GM10266 (cell line): Measurements from ENCODE around the gene RIPOR2.
"Not testable (repeated sequence)": the region's sequence is repeated elsewhere in the genome, so short reads cannot be mapped to it uniquely, and the experiment has no call there.

Source experiments
- DNase-seq: peaks from one replicate; pipeline ENCODE4 v3.0.0; 2012; ENCODE audit errors: extremely low spot score
- TF ChIP-seq, protein P1 (sequence below): IDR thresholded peaks from 2 replicates; pipeline ENCODE4 v1.5.1; 2012; ENCODE audit warnings: mild to moderate bottlenecking, low read depth; ENCODE audit not compliant: control insufficient read depth, insufficient read depth; ENCODE audit errors: missing control alignments

Gene RIPOR2

DNA sequence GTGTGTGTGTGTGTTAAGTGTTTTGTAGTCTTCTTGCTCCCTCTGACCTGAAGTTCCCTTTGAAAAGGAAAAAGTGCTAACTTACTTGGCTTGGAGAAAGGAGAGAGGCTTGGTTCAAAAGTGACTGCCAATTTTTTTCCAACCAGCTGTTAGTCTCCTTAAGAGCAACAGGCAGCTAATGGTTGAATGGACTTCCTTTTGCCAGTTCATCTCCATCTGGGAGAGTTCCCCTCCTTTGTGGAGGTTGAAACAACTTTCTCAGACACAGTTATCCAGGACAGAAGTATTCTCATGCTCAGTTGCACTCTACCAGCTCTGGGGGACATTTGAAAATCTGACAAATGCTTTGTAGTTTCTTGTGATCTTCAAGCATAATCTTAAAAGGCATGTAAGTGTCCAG, 4.5 kb downstream of the RIPOR2 start:
- TF ChIP-seq, protein P1, sequence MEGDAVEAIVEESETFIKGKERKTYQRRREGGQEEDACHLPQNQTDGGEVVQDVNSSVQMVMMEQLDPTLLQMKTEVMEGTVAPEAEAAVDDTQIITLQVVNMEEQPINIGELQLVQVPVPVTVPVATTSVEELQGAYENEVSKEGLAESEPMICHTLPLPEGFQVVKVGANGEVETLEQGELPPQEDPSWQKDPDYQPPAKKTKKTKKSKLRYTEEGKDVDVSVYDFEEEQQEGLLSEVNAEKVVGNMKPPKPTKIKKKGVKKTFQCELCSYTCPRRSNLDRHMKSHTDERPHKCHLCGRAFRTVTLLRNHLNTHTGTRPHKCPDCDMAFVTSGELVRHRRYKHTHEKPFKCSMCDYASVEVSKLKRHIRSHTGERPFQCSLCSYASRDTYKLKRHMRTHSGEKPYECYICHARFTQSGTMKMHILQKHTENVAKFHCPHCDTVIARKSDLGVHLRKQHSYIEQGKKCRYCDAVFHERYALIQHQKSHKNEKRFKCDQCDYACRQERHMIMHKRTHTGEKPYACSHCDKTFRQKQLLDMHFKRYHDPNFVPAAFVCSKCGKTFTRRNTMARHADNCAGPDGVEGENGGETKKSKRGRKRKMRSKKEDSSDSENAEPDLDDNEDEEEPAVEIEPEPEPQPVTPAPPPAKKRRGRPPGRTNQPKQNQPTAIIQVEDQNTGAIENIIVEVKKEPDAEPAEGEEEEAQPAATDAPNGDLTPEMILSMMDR: no peak
- DNase-seq: no peak

DNA sequence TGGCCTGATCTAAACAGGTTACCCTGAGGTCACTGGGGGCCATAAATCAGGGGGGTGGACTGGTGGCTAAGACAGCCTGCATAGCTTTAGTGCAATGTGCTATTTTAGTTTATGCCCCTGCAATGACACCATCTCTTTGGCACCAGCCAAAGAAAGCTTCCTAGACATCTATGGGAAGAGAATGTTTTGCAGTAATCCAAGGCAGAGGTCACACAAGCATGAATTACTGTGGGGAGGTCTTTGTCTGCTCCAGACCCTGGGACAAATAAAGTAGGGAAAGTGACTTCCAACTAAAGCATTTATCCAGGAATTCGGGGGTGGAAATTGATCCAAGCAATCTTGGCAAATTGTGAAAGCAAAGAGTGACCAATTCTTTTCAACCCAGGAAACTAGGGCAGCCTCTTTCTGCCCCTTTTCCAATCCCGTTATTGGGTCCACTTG, 5.3 kb downstream of the RIPOR2 start:
- DNase-seq: no peak

DNA sequence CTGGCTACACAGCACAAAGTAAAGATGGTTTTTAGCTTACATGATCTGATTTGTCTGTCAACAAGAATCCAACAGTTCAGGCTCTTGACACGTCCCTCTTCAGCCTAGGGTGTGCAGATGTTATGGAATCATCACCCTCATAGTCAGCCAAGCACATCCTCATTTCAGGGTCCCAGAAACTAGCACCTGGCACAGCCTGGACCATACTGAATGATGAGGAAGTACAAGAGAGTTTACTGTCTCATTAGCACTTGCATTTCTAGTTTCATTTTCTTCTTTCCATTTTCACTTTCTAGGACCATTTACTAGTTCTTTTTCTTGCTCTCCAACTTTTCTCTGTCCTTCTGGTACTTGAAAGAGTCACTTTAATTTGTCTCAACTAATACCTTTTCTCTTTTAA, 6.5 kb downstream of the RIPOR2 start:
- DNase-seq: no peak
- TF ChIP-seq, protein P1: no peak

More for the DNA sequence above, 5.3 kb downstream of the RIPOR2 start:
- TF ChIP-seq, protein P1: no peak

DNA sequence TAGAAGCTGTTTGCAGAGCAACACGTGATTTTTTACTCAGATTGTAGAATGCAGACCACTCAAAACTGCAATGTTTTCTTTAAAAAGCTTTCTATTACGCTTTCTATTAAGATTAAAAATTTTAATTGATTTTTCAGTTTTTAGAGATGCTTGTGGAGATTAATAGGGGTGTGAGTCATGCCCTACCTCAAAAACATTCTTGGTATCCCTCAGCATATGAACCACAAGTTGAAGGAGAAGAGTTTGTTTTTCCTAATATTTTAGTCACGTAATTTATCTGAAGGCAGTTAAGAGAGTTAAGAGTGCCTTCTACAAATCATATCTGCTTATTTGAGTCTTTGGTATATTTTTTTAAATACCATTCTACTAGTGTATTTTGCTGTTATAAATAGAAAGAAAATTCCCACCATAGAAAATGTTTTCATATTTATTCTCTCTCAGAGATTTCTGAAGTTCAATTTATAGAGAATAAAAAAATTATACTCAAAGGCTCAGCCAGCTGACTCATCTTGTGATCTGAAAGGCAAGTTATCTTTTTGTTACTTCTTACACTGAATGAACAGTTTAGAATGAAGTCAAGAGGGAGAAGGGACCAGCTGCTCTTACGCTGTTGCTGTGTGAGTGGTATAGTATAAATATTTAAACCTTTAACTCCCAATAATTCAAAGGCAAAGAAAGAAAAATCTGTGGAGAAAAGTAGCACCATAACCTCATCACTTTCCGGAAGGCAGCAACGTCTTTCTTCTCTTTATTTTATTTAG, 7.6 kb downstream of the RIPOR2 start:
- TF ChIP-seq, protein P1: no peak
- no peak for DNase-seq

DNA sequence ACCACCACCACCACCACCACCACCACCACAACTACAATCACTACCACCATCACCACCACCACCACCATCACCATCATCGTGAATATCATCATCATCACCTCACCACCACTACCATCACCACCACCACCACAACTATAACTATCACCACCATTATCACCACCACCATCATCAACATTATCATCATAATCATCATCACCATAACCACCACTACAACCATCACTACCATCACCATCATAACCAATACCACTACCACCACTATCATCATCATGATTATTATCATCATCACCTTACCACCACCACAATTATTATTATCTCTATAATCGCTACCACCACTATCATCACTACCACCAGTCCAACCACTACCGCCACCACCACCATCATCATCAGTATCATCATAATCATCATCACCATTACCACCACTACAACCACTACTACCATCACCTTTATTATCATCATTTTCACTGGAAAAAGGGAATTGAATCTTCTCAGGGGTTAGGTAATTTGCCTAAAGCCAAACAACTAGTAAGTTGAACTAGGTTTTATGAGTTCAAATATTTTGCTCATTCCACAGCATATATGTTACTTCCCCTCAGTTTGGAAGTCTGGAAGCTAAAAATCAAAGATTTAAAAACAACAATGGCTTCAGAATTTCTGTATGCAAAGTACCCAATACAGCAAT, 8.3 kb downstream of the RIPOR2 start:
- TF ChIP-seq, protein P1: no peak
- DNase-seq: no peak

DNA sequence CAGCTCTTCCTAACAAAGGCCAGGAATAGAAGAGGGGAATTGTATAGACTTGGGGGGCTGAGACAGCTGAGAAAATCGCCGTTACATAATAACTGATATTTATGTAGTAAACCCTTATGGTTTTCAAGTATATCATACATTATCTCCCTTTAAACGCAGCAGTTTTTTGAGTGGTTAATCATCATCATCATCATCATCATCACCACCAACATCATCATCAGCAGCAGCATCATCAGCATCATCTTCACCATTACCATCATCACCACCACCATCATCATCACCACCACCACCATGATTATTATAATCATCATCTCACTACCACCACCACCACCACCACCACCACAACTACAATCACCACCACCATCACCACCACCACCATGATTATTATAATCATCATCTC, 9.1 kb downstream of the RIPOR2 start:
- not testable (repeated sequence) for DNase-seq

DNA sequence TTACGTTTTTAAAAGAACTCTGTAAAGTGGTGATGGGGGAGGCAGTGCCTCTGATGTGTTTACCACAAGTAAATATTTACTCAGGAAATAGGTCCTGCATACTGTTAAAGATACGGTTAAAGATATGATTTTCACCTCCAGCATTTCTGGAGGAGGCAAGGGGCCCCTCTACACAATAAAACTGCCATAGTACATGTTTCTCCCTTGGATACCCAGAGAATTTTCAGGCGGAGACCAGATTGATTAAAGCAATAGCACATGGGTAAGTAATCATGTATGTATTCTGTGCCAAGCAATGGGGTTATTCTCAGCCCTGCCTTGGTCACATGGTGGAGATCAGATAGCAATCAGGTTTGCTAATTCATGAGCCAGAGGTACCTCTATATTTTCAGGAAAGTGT, 9.6 kb downstream of the RIPOR2 start:
- DNase-seq: no peak
- TF ChIP-seq, protein P1: no peak

DNA sequence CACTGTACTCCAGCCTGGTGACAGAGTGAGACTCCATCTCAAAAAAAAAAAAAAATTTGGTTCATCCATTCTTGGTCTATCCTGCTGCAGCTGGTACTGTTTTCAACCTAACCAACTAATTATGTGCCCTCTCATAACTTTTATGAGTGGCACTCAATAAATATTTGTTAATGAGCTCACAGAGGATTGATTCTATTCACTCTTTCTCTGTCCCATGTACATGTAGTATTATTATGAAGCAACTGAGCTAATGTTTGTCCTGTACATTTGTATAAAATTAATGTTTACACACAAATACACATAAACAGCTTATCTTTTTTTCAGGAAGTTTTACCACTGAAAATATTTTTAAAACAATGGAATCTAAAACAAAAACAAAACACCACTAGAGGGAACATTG, 10.1 kb downstream of the RIPOR2 start:
- no peak for DNase-seq
- TF ChIP-seq, protein P1: no peak
